Dermis blood vessel endothelial cell (primary cell): ENCODE measurements around the gene MRPL23. TPM values are rescaled to one million over a fixed set of nuclear protein-coding genes. Genes with fewer than 3 reads are reported as not detected.

ENCODE experiments used
- DNase-seq: peaks from one replicate; pipeline ENCODE4 v3.0.0; 2010
- total RNA-seq: library from RNA; depleted of rRNA; stranded (reverse); fragments of >200 nt; gene quantifications from 2 replicates; pipeline ENCODE4 v1.2.3, GENCODE V29; 2014

Gene MRPL23
- total RNA-seq, 1 donor from 2014 or later, result 128 TPM

DNA sequence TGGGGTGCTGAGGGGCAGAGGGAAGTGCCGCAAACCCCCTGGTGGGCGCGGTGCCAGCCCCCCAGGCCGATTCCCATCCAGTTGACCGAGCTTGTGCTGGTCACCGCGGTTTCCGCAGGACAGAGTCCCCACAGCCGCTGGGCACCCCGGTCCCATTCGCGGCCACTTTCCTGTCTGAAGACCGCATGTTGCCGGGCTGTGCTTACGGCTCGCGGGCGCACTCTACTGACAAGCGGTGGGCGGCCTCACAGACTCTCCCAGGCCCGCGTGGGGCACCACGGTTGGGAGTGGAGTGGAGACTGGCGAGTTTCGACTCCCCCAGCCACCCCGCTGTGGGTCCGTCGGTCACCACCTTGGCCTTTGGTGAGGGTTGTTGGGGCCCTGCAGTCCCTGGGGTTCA is 51.2 kb downstream of the MRPL23 start:
- no peak for DNase-seq

DNA sequence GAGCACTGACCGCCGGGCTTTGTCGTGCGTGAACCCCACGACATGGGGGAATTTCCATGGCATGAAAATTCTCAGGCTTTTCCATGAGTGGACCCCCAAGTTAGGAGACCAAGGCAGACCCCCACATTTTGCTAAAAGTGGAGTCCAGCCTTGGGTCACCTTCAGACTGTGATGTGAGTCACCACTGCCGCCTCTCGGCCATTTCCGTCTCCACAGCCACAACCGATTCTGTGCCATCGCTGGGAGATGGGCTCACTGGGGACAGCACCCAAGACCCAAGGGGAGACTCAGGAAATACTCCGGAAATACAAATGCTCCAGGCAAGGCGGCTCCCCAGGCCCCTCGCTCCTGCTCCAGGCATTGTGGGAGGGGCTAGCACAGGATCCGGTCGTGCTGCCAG is 51.7 kb downstream of the MRPL23 start:
- no peak for DNase-seq

DNA sequence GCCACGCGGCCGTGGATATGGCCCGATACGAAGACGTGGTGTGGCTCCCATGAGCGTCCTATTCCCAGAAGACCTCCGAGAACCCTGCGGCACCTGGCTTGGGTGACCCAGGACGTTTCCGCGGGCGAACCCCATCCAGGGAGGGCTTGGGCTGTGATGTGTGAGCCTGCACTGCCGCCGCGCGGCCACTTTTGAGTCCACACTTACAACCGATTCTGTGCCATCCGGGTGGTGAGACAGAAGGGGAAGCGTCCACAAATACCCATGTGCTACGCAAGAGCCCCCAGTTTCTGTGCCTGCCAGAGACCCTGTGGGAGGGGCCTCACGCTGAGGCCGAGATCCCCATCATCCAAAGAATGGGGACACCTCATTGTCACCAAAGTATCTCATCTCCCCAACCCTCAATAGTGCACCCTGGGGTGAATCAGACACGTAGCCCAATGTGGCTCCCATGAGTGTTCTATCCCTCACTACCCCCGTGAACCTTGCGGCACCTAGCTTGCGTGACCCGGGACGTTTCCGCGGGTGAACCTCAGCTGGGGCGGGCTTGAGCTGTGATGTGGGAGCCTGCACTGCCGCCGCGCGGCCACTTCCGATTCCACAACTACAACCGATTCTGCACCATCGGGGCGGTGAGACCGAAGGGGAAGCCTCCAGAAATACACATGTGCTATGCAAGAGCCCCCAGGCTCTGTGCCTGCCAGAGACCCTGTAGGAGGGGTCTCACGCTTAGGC is 55.1 kb downstream of the MRPL23 start:
- DNase-seq, result no peak

DNA sequence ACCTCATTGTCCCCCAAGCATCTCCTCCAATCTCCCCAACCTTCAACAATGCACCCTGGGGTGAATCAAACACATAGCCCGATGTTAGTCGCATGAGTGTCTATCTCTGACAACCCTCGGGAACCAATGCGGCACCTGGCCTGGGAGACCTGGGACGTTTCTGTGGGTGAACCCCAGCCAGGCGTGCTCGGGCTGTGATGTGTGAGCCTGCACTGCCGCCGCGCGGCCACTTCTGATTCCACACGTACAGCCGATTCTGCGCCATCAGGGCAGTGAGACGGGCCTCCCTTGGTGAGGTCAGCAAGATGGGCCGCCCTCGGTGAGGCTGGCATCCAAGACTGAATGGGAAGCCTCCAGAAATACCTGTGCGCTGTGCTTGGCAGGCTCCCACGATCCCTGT is 55.7 kb downstream of the MRPL23 start:
- no peak for DNase-seq

DNA sequence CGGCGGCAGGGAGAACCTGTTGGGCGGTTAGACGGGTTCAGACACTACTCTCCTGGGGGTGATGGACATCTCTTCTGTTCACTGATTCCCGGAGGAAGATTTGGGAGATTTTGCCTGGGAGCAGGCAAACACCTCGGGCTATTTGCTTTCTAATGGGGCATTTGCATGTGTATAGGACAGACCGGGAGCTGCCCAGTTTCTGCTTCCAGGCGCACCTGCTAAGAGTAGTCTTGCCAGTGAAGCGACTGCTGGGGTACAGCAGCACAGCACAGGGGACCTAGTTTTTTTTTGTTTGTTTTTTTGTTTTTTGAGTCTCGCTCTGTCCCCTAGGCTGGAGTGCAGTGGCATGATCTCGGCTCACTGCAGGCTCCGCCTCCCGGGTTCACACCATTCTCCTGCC is 57.3 kb downstream of the MRPL23 start:
- DNase-seq, result no peak

Other genes with a start within 250 kb of the MRPL23 start
- 0.33 and 1.5 TPM in 2 replicates for gene IFITM10, start 196.7 kb upstream of the MRPL23 start, total RNA-seq
- gene CTSD, start 183.4 kb upstream of the MRPL23 start, total RNA-seq, result 383 and 407 TPM in 2 replicates
- not detected in 2 replicates for gene SYT8, start 112.3 kb upstream of the MRPL23 start, total RNA-seq
- gene TNNI2, start 108.4 kb upstream of the MRPL23 start, total RNA-seq, result not detected in 2 replicates
- gene LSP1, start 94.2 kb upstream of the MRPL23 start, total RNA-seq, result 0.42 TPM in 1 of 2 replicates, not detected in the other
- not detected in 2 replicates for gene PRR33, start 55.4 kb upstream of the MRPL23 start, total RNA-seq
- gene TNNT3, start 27.6 kb upstream of the MRPL23 start, total RNA-seq, result not detected in 2 replicates
- gene H19, start 50.5 kb downstream of the MRPL23 start, total RNA-seq, result 9.7 and 66.4 TPM in 2 replicates
- 3.5 and 11.2 TPM in 2 replicates for gene IGF2, start 192.1 kb downstream of the MRPL23 start, total RNA-seq
- not detected in 2 replicates for gene INS, start 213.9 kb downstream of the MRPL23 start, total RNA-seq
- not detected in 2 replicates for gene TH, start 224.5 kb downstream of the MRPL23 start, total RNA-seq